GM10847 (cell line): ENCODE results near the gene CLASP1.

Experiments used
- POLR2A ChIP-seq: IDR thresholded peaks from 2 replicates; pipeline ENCODE4 v1.6.1; 2011; ENCODE audit not compliant: insufficient read length; ENCODE audit errors: extremely low read depth

Gene CLASP1

DNA sequence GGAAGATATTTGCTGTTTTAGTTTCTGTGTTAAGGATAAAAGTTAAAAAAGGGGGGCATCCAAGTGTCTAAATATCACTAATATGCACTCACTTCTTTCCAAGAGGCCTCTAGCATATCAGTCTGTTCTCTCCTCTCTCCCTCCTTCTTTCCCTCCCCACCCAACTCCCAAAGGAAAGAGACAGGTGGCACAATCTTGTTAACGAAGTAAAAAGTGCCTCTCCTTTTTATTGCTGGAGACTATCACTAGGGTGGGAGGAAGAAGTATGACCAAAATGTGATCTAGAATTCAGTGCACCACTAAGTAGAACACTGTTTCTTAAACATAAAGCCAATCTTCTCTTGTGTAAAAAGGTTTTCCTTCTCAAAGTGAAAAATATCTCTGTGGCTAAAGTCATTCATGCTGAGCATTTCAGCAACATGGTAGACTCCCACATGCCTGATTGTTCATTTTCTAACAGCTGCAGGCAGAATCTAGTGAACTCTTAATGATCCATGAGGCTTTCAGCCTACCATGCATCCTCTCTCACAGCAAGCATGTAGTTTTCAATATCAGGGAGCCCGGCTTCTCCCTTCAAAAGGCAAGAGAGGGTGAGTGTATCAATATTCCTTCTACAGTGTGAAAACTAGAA lies 79.1 kb downstream of the CLASP1 start:
- TF ChIP-seq POLR2A, result no peak

DNA sequence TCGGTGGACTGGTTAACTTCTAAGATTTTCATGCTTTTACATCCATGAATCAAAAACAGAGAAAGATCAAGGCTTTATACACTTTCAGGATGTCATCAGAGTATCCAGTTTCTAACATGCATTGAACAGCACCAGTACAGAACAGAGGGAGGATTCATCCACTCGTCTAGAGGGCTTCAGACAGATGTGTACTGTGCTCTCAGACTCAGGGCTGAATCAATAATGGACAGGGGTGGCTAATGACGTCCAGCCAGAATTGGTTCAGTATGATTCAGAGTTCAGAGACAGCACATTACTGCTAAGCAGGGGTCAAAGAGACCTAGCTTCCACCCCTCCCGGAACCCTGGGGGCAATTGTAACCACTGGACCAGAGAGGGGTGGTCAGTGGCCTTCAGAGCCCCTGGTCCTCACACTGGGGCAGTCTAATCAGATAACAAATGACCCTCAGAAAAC lies 81.3 kb downstream of the CLASP1 start:
- no peak for TF ChIP-seq POLR2A

DNA sequence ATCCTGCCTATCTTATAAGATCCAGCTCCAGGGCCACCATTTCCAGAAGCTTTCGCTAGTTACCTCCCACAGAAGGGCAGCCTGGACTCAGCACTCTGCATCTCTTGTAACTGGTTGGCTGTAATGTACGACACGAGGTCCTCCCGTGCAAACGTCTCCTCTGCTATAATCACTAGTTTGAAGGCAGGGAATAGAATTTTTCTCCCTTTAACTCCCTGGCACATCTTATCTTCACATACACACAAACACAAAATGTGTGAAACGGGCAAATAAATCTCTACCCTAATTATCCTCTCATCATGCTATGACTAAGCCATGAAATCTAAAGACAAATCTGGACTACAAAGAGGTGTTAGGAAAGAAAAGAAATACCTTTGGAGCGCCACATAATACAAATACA lies 81.8 kb downstream of the CLASP1 start:
- TF ChIP-seq POLR2A, result no peak

- TF ChIP-seq POLR2A, result no peak
Observed at GRCh38 chr2:121565389-121566250, 83.6 kb downstream of the CLASP1 start.

DNA sequence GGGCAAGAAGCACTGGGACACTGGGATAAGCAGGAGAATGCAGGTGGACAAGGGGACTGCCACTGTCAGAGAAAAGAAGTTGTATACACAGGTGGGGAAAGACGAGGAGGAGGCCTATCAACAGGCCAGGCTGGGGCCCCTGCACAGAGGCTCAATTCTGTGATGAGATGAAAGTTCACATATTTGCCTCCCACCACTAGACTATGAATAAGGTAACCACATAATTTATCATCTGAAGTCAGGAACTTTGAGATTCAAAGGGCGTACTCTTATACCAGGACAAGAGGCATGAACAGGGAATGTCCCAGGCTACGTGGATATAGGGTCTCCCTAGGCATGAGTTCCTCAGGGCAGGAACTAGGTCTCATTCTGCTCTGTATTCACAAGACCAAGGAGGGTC lies 84.4 kb downstream of the CLASP1 start:
- TF ChIP-seq POLR2A, result no peak

- TF ChIP-seq POLR2A, result no peak
Observed at GRCh38 chr2:121562269-121563176, 86.7 kb downstream of the CLASP1 start.

GRCh38 chr2:121561617-121562268 lies 87.5 kb downstream of the CLASP1 start:
- TF ChIP-seq POLR2A, result no peak

GRCh38 chr2:121558329-121558728 lies 90.9 kb downstream of the CLASP1 start:
- no peak for TF ChIP-seq POLR2A

- TF ChIP-seq POLR2A, result no peak
Observed at GRCh38 chr2:121555008-121555407, 94.3 kb downstream of the CLASP1 start.

DNA sequence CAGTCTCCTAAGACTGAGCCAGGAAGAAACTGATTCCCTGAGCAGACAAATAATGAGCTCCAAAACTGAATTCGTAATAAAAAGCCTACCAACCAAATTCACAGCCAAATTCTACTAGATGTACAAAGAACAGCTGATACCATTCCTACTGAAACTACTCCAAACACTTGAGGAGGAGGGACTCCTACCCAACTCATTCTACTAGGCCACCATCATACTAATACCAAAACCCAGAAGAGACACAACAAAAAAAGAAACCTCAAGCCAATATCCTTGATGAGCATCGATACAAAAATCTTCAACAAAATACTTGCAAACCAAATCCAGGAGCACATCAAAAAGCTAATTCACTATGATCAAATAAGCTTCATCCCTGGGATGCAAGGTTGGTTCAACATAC lies 98.6 kb downstream of the CLASP1 start:
- no peak for TF ChIP-seq POLR2A

GRCh38 chr2:121547646-121548045 lies 101.6 kb downstream of the CLASP1 start:
- TF ChIP-seq POLR2A, result no peak

DNA sequence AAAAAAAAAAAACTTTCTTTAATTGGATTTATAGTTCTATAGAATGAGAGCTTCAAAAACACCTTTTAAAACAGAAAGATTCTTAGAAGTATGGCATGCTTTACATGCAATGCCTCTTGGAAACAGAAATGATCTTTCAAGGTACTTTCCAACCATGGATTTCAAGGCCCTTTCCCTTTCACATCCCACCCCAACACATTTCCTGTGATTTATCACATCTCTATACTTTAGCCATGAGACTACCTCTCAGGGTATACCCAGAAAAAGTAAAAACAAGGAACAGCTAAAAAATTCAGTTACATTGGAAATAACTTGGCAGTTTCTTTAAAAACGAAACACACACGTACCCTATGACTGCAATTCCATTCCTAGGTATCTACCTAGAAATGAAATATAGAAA lies 103.3 kb downstream of the CLASP1 start:
- TF ChIP-seq POLR2A, result no peak

DNA sequence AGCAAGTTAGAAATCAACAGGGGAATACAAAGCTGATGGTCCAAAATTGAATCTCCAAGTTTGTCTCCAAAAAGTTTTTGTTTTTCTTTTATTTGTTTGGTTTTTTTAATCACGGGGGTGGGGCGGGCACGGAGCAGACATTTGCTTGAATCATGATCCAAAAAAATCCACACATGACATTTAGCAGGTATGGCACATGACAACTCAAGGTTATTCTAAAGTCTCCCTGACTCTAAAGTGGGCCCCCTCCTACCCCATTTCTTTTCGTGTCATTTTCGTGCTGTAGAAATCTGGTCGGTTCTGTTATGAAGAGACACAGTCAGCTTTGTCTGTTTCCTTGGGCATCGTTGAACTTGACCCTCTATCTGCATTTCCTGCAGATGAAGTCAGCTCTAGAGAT lies 104.0 kb downstream of the CLASP1 start:
- TF ChIP-seq POLR2A, result no peak

DNA sequence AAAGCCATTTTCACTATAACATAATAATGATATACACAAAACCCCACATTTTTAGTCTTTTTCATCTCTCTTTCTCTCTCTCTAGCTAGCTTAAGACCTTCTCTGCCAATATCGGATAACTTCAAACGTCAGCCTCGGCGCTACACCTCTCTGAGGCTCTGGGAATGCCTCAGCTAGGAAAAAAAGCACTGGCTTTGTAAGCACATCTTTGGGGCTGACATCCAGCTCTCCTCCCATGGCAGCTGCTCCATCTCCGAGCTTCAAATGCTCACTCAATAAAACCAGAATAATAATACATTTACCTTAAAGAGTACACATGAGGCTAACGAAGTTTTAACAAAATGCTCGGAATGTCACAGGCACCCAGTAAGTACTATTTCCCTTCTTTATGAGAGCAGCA lies 107.8 kb downstream of the CLASP1 start:
- TF ChIP-seq POLR2A, result no peak
